ENCODE results near the gene LIX1. TPM values are rescaled to one million over a fixed set of nuclear protein-coding genes. Genes with fewer than 3 reads are reported as not detected.
A peak's percentile ranks its signal among the peaks of the same experiment; 100 is the strongest.

Gene LIX1
- polyA plus RNA-seq, 1 donor from 2014 or later: 1.9 TPM

GRCh38 chr5:97074859-97075489 is 67.4 kb downstream of the LIX1 start:
- H3K79me2 ChIP-seq (replicated peaks; ENCODE audit: insufficient read depth, low read length): no peaks in the 10 kb centered on the region
- no peak overlapping the region for H3K9ac ChIP-seq (ENCODE audit: low read length)
- TF ChIP-seq CTCF (IDR thresholded peaks at IDR 0.05; ENCODE audit: poor library complexity, severe bottlenecking) (no peak), SMC3 (conservative IDR thresholded peaks at IDR 0.05; ENCODE audit: poor library complexity) (no peak), REST (IDR thresholded peaks at IDR 0.05; ENCODE audit: borderline replicate concordance) (no peak), TAF1 (IDR thresholded peaks at IDR 0.05; ENCODE audit: low read depth) (no peak), EZH2 (IDR thresholded peaks at IDR 0.05; ENCODE audit: borderline replicate concordance, insufficient read depth, low read length, poor library complexity, severe bottlenecking) (no peak), MXI1 (conservative IDR thresholded peaks at IDR 0.05; ENCODE audit: poor library complexity, severe bottlenecking) (no peak)
- no peaks in the 10 kb centered on the region for H3F3A ChIP-seq (ENCODE audit: insufficient read depth, low read length, poor library complexity, severe bottlenecking)
- H4K20me1 ChIP-seq (ENCODE audit: insufficient read depth): no peaks in the 10 kb centered on the region
- no peaks in the 10 kb centered on the region for H3K9me2 ChIP-seq (ENCODE audit: insufficient read depth, low read length)
- no peaks in the 10 kb centered on the region for H3K9me3 ChIP-seq (ENCODE audit: low read length)
- no peak overlapping the region for H3K4me3 ChIP-seq (ENCODE audit: low read length)
- H3K27me3 ChIP-seq (ENCODE audit: insufficient read depth, low read depth, low read length): no peaks in the 10 kb centered on the region
- no peak overlapping the region for H2AFZ ChIP-seq (ENCODE audit: low read depth, low read length)
- H3K4me2 ChIP-seq (ENCODE audit: low read length): no peak overlapping the region
- H3K36me3 ChIP-seq (ENCODE audit: insufficient read depth, low read length): no peaks in the 10 kb centered on the region
- peak overlapping the region; percentile 1 for H3K27ac ChIP-seq (ENCODE audit: low read length)

DNA sequence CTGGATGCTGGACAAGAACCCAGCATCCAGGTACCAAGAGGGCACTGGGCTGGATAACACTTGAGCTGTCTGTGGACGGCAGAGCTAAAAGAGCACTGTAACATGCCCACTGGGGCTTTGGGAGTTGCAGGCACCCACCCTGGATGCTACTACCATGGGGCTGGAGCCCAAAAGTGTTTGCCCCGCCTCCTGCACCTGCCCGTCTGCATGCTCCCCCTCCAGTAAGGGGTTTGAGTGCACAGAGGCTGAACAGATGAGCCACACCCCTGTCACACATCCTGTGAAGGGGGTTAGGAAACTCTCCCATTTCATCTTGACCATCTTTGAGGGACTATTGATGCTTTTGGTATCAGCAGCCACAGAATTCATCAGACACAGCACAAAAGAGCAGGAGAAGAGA is 69.0 kb downstream of the LIX1 start:
- no peak overlapping the region for H3K4me3 ChIP-seq (ENCODE audit: low read length)
- H3K9me2 ChIP-seq (ENCODE audit: insufficient read depth, low read length): no peaks in the 10 kb centered on the region
- no peak for TF ChIP-seq POLR2AphosphoS5 (IDR thresholded peaks at IDR 0.05)
- TF ChIP-seq TAF1 (IDR thresholded peaks at IDR 0.05; ENCODE audit: low read depth): no peak
- H3F3A ChIP-seq (ENCODE audit: insufficient read depth, low read length, poor library complexity, severe bottlenecking): no peaks in the 10 kb centered on the region
- no peaks in the 10 kb centered on the region for H3K9me3 ChIP-seq (ENCODE audit: low read length)
- H3K79me2 ChIP-seq (replicated peaks; ENCODE audit: insufficient read depth, low read length): no peaks in the 10 kb centered on the region
- no peak overlapping the region for H3K27ac ChIP-seq (ENCODE audit: low read length)
- no peak overlapping the region for H2AFZ ChIP-seq (ENCODE audit: low read depth, low read length)
- H3K36me3 ChIP-seq (ENCODE audit: insufficient read depth, low read length): no peaks in the 10 kb centered on the region
- no peaks in the 10 kb centered on the region for H4K20me1 ChIP-seq (ENCODE audit: insufficient read depth)
- H3K27me3 ChIP-seq (ENCODE audit: insufficient read depth, low read depth, low read length): no peaks in the 10 kb centered on the region
- no peak overlapping the region for H3K4me2 ChIP-seq (ENCODE audit: low read length)
- H3K9ac ChIP-seq (ENCODE audit: low read length): no peak overlapping the region

- H3K9ac ChIP-seq (ENCODE audit: low read length): no peak overlapping the region
- H3K36me3 ChIP-seq (ENCODE audit: insufficient read depth, low read length): no peaks in the 10 kb centered on the region
- H3F3A ChIP-seq (ENCODE audit: insufficient read depth, low read length, poor library complexity, severe bottlenecking): no peaks in the 10 kb centered on the region
- no peak for TF ChIP-seq SMC3 (conservative IDR thresholded peaks at IDR 0.05; ENCODE audit: poor library complexity)
- TF ChIP-seq REST (IDR thresholded peaks at IDR 0.05; ENCODE audit: borderline replicate concordance): no peak
- no peak for TF ChIP-seq CTCF (IDR thresholded peaks at IDR 0.05; ENCODE audit: poor library complexity, severe bottlenecking)
- TF ChIP-seq TAF1 (IDR thresholded peaks at IDR 0.05; ENCODE audit: low read depth): no peak
- TF ChIP-seq EP300 (conservative IDR thresholded peaks at IDR 0.05; ENCODE audit: poor library complexity, severe bottlenecking): no peak
- no peak for TF ChIP-seq EZH2 (IDR thresholded peaks at IDR 0.05; ENCODE audit: borderline replicate concordance, insufficient read depth, low read length, poor library complexity, severe bottlenecking)
- TF ChIP-seq MXI1 (conservative IDR thresholded peaks at IDR 0.05; ENCODE audit: poor library complexity, severe bottlenecking): no peak
- no peak for TF ChIP-seq RAD21 (conservative IDR thresholded peaks at IDR 0.05)
- TF ChIP-seq POLR2AphosphoS5 (IDR thresholded peaks at IDR 0.05): no peak
- no peak overlapping the region for H3K4me3 ChIP-seq (ENCODE audit: low read length)
- H3K4me2 ChIP-seq (ENCODE audit: low read length): no peak overlapping the region
- H4K20me1 ChIP-seq (ENCODE audit: insufficient read depth): no peaks in the 10 kb centered on the region
- H3K27ac ChIP-seq (ENCODE audit: low read length): no peak overlapping the region
- H2AFZ ChIP-seq (ENCODE audit: low read depth, low read length): no peak overlapping the region
- H3K9me3 ChIP-seq (ENCODE audit: low read length): no peaks in the 10 kb centered on the region
- H3K27me3 ChIP-seq (ENCODE audit: insufficient read depth, low read depth, low read length): no peaks in the 10 kb centered on the region
- no peaks in the 10 kb centered on the region for H3K79me2 ChIP-seq (replicated peaks; ENCODE audit: insufficient read depth, low read length)
- H3K9me2 ChIP-seq (ENCODE audit: insufficient read depth, low read length): no peaks in the 10 kb centered on the region
Measured at GRCh38 chr5:97072696-97073095, 69.7 kb downstream of the LIX1 start.

Data from neural cell (in vitro differentiated cells).